HT-29 (cell line): ENCODE results near the gene ULK1. TPM values are rescaled to one million over a fixed set of nuclear protein-coding genes. Genes with fewer than 3 reads are reported as not detected.

Experiments
- DNase-seq: peaks from one replicate; pipeline ENCODE4 v3.0.0-alpha.2; 2015; ENCODE audit warnings: low spot score
- small RNA-seq: library from RNA; depleted of rRNA; stranded (forward); fragments of <200 nt; gene quantifications from one replicate; pipeline ENCODE3, GENCODE V24; 2014
- total RNA-seq: library from RNA; depleted of rRNA; stranded (reverse); fragments of >200 nt; shearing (Covaris generic); gene quantifications from 2 replicates; pipeline ENCODE4 v1.2.3, GENCODE V29; 2014; rRNA removed

ULK1 gene
- total RNA-seq, 1 experiment from 2014 or later, result 9.6 TPM

DNA sequence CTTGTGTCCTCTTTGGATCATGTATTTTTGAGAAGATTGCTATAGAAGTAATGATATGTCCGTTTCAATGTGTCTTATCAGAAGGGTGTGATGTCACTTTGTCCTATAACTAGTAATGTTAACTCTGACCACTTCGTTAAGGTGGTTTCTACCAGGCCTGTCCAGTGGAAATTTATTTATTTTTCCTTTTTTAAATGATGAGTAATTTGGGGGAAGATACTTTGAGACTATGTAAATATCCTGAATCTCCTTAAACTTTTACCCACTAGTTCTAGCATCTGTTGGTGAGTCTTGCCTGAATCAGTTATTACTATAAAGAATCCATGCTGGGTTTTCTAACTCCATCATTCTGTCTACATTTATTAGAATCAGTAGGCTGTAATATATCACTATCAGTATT is 70.7 kb downstream of the ULK1 start:
- DNase-seq, result no peak

DNA sequence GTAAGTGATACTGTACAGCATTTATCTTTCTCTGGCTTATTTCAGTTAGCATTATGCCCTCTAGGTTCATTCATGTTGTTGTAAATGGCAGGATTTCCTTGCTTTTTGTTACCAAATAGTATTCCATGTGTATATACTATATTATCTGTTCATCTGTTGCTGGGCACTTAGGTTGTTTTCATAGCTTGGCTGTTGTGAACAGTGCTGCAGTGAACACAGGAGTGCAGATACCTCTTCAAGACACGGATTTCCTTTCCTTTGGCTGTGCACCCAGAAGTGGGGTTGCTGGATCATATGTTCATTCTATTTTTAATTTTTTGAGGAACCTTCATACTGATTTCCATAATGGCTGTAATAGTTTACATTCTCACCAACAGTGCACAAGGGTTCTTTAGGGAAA is 76.8 kb downstream of the ULK1 start:
- no peak for DNase-seq

Small RNA genes within 50 kb of the gene (small RNA-seq; reads per million reads assigned to genes)
- gene AC131009.3, result not detected

Other genes starting within 250 kb of the ULK1 start
- gene SFSWAP, start 183.5 kb upstream of the ULK1 start, total RNA-seq, result 37.4 TPM in 2 replicates
- not detected in 2 replicates for gene MMP17, start 66.2 kb upstream of the ULK1 start, total RNA-seq
- 70.5 and 73.8 TPM in 2 replicates for gene PUS1, start 34.7 kb downstream of the ULK1 start, total RNA-seq
- 8.3 and 12.2 TPM in 2 replicates for gene EP400, start 55.3 kb downstream of the ULK1 start, total RNA-seq
- 21.4 and 35.3 TPM in 2 replicates for gene DDX51, start 249.7 kb downstream of the ULK1 start, total RNA-seq
- gene NOC4L, start 249.8 kb downstream of the ULK1 start, total RNA-seq, result 45.8 and 47.0 TPM in 2 replicates